Thyroid gland (tissue), 4 donors: ENCODE measurements around the gene SLC9C2. TPM values are rescaled to one million over a fixed set of nuclear protein-coding genes. Genes with fewer than 3 reads are reported as not detected.
A peak's percentile ranks its signal among the peaks of the same experiment; 100 is the strongest.
"Not testable (repeated sequence)": the region's sequence is repeated elsewhere in the genome, so short reads cannot be mapped to it uniquely, and the experiment has no call there.

Source experiments
- DNase-seq, 2 donors: peaks; one replicate each; pipeline ENCODE4 v3.0.0-alpha.2; 2019
- H3K27ac ChIP-seq, 3 donors: fragments of 200-600 bp; sonication (generic); 1 replicate in 2 of 3; 2 replicates in 1 of 3; pipeline ENCODE4 v1.5.1; 2016 to 2019; ENCODE audit warnings: mild to moderate bottlenecking in 1 of 3, moderate library complexity in 1 of 3
- H3K27me3 ChIP-seq: fragments of 200-600 bp; sonication (generic); one replicate; pipeline ENCODE4 v1.5.1; 2019
- H3K36me3 ChIP-seq, 2 donors: fragments of 200-600 bp; sonication (generic); one replicate each; pipeline ENCODE4 v1.5.1; 2016 to 2019
- H3K4me1 ChIP-seq, 2 donors: fragments of 200-600 bp; sonication (generic); one replicate each; pipeline ENCODE4 v1.5.1; 2017 to 2019
- H3K4me3 ChIP-seq, 3 donors: fragments of 200-600 bp; sonication (generic); replicated peaks in 1 of 3; 1 replicate in 2 of 3; 2 replicates in 1 of 3; pipeline ENCODE4 v1.5.1; 2016; ENCODE audit warnings: mild to moderate bottlenecking in 1 of 3
- H3K9me3 ChIP-seq: fragments of 200-600 bp; sonication (generic); one replicate; pipeline ENCODE4 v1.5.1; 2017
- POLR2A ChIP-seq, 2 donors: fragments of 450-650 bp; IDR thresholded peaks; one replicate each; pipeline ENCODE4 v1.6.1; 2017; ENCODE audit warnings: antibody characterized with exemption in 2 of 2, mild to moderate bottlenecking in 2 of 2, moderate library complexity in 1 of 2
- WGBS, 2 donors: methylation state at CpG; one replicate each; pipeline ENCODE4 v1.1.5; 2017; 5-methylcytosine and 5-hydroxymethylcytosine counted together
- intact Hi-C: fragments of 100-400 bp; cut with DNase I; formaldehyde crosslinking; loops from one replicate; pipeline ENCODE4 v1.15.1; 2023
- total RNA-seq, 4 donors: library from RNA; depleted of rRNA; stranded (reverse); fragments of >200 nt; gene quantifications; one replicate each; pipeline ENCODE4 v1.2.3, GENCODE V29; 2016
- TF ChIP-seq, protein P1 (sequence below), 6 experiments: fragments of 200-600 bp in 3 of 6; fragments of 450-650 bp in 3 of 6; sonication (generic) in 3 of 6; IDR thresholded peaks; one replicate each; pipeline ENCODE4 v1.5.1; 2016 to 2019; ENCODE audit warnings: antibody characterized with exemption in 6 of 6, mild to moderate bottlenecking in 2 of 6, inconsistent platforms in 1 of 6, moderate library complexity in 1 of 6

Gene SLC9C2
- total RNA-seq, 4 donors from 2014 or later: not detected

DNA sequence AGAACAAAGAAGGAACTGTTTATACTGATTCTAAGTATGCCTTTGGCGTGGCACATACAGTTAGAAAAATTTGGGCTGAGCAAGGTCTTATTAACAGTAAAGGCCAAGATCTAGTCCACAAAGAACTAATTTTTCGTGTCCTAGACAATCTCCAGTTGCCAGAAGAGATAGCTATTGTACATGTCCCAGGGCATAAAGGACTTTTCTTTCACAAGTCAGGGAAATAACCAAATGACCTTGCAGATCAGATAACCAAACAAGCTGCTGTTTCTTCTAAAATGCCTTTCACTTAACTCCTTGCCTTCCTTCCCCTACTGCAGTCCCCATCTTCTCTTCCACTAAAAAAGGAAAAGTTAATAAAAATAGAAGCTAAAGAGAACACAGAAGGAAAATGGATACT is 36.2 kb upstream of the SLC9C2 start:
- WGBS, 2 donors: 62 to 69% methylated on average over 2 of the region's 2 CpGs

DNA sequence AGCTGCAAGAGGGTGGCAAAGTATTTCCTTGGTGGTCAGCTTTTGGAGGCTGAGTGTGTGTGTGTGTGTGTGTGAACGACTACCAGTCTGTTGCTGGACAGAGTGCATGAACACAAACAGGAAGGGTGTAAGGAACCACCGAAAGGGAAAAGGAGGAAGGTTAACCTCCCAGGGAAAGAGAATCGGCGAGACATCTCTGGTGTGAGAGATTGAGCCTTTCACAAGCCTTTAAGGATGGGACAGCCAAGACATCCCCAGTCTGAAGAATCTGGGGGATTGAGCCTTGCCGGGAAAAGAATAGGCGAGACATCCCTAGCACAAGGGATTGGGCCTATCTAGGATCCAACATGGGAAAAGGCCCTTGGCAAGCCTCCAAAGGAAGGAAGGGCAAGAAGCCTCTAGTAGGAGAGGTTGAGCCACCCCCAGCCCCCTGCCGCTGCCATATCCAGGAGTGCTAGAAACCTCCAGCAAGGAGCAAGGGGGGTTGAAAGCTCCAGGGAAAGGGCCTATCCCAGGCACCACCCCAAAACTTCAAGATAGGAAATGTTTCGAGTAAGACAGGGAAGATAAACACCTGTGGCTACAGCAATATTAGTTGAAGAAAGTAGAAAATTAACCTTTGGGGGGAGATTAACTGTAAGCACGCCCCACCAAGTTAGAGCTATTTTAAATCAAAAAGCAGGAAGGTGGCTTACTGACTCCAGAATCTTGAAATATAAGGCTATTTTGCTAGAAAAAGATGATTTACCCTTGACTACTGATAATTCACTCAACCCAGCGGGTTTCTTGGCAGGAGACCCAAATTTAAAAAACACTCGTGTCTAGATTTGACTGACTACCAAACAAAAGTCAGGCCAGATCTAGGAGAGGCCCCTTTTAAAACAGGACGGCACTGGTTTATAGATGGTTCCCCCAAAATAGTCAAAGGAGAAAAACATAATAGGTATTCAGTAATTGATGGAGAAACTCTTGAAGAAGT is 35.5 kb upstream of the SLC9C2 start:
- TF ChIP-seq, protein P1, sequence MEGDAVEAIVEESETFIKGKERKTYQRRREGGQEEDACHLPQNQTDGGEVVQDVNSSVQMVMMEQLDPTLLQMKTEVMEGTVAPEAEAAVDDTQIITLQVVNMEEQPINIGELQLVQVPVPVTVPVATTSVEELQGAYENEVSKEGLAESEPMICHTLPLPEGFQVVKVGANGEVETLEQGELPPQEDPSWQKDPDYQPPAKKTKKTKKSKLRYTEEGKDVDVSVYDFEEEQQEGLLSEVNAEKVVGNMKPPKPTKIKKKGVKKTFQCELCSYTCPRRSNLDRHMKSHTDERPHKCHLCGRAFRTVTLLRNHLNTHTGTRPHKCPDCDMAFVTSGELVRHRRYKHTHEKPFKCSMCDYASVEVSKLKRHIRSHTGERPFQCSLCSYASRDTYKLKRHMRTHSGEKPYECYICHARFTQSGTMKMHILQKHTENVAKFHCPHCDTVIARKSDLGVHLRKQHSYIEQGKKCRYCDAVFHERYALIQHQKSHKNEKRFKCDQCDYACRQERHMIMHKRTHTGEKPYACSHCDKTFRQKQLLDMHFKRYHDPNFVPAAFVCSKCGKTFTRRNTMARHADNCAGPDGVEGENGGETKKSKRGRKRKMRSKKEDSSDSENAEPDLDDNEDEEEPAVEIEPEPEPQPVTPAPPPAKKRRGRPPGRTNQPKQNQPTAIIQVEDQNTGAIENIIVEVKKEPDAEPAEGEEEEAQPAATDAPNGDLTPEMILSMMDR (IDR thresholded peaks at IDR 0.05): no peak
- no peak for TF ChIP-seq POLR2A (IDR thresholded peaks at IDR 0.05)
- no peaks in the 10 kb centered on the region for H3K9me3 ChIP-seq
- WGBS, 2 donors: 82% methylated on average over 12 of the region's 12 CpGs
- H3K27ac ChIP-seq: no peak overlapping the region
- intact Hi-C loops: no loop called here
- H3K27me3 ChIP-seq: no peaks in the 10 kb centered on the region
- no peaks in the 10 kb centered on the region for H3K36me3 ChIP-seq
- DNase-seq: no peak
- no peak overlapping the region for H3K4me3 ChIP-seq
- H3K4me1 ChIP-seq: no peaks in the 10 kb centered on the region

More for the DNA sequence above, 36.2 kb upstream of the SLC9C2 start:
- Histone ChIP-seq H3K4me1 (no peaks in the 10 kb centered on the region), H3K36me3 (no peaks in the 10 kb centered on the region), H3K4me3 (no peak overlapping the region), H3K27me3 (no peaks in the 10 kb centered on the region), H3K9me3 (no peaks in the 10 kb centered on the region), H3K27ac (no peak overlapping the region)
- TF ChIP-seq, protein P1 (IDR thresholded peaks at IDR 0.05): no peak
- no peak for TF ChIP-seq POLR2A (IDR thresholded peaks at IDR 0.05)
- DNase-seq: no peak
- intact Hi-C loops: no loop called here

DNA sequence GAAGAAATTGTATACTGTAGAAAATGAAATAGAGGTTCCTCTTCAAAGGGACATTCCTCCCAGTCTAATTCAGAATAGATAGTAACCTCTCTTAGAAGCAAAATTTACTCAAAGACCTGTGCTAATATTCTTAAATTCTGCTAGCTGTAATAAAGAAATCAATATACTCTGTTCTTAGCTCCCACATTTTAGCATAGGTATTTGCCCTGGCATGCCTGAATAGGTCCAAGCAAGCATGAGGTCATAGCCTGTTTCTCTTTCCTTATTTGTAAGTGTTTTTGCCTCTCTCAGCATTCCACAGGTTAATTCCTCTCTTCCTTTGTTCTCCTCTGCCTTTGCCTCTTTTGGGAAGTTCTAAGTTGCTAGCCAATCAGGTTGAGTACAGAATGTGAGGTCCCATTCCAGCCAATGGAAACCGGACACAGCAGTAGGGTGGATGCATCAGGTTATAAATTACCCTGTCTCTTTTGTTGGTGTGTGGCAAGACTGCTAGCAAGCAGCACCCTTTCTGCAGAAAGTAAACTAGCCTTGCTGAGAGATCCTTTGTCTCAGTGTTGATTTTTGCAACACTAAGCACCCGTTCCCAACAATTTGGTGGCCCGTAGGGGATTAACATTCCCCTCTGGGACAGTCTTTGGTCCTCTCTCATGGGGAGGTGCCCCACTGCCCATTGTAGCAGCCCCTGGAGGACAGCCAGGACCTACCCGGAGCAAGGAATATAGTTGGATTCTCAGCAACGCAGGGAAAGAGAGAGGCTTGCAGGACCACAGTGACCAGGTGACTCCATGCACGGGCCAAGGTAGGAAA is 34.6 kb upstream of the SLC9C2 start:
- H3K4me1 ChIP-seq, H3K27ac ChIP-seq, H3K27me3 ChIP-seq, H3K9me3 ChIP-seq, intact Hi-C loops, H3K4me3 ChIP-seq, DNase-seq, H3K36me3 ChIP-seq: not testable (repeated sequence)
- WGBS, 2 donors: 91 to 94% methylated on average over 6 of the region's 6 CpGs

DNA sequence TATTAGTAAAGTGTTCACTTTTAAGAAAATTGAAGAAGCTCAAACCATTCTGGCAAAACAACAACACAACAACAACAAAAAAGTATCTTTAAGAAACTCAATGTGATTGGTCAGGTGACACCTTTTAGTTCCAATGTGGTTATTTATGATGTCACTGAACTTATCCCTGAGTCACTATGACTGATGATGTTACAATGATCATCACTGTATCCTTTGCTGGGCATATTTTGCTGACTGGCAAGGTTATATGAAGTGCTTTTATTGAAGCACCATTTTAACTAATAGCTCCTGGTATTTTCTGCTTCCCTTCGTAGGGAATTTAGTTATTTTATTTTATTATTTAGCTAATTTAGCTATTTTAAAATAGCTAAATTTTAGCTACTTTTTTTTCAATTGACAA is 32.2 kb upstream of the SLC9C2 start, which contains the start of gene TEX50:
TEX50 (plus strand) TSS at position 223 of the 400 bp plus-strand sequence. CDS start 184 bp downstream, outside the sequence.
- no peak for DNase-seq
- Histone ChIP-seq H3K27ac (no peak within 1 kb of the TSS), H3K36me3 (no peaks in the 10 kb centered on the region), H3K4me3 (no peak within 1 kb of the TSS), H3K27me3 (no peaks in the 10 kb centered on the region), H3K4me1 (no peaks in the 10 kb centered on the region), H3K9me3 (no peaks in the 10 kb centered on the region)
- WGBS, 2 donors: 88 to 90% methylated on average over 1 of the region's 1 CpG
- intact Hi-C loops: no loop called here
- TF ChIP-seq, protein P1 (IDR thresholded peaks at IDR 0.05): no peak
- TF ChIP-seq POLR2A (IDR thresholded peaks at IDR 0.05): no peak

DNA sequence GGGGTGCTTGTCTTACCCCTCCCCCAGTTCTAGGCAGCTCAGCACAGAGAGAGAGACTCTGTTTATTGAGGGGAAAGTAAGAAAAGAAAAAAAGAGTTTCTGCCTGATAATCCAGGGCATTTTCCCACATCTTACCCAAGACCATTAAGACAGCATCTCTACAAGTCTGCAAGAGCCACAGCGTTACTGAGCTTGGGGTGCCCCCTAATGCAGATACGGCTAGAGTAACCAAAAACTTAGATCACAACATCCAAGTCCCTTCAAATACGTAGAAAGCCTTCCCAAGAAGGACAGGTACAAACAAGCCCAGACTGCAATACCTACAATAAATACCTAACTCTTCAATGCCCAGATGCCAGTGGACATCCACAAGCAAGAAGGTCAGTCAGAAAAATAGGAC is 26.0 kb upstream of the SLC9C2 start:
- Histone ChIP-seq H3K27me3 (no peaks in the 10 kb centered on the region), H3K27ac (no peak overlapping the region), H3K4me3 (no peak overlapping the region), H3K36me3 (no peaks in the 10 kb centered on the region), H3K4me1 (no peaks in the 10 kb centered on the region), H3K9me3 (no peaks in the 10 kb centered on the region)
- intact Hi-C loops: no loop called here
- TF ChIP-seq, protein P1 (IDR thresholded peaks at IDR 0.05): peak in 1 of 6 experiments; percentile 13
- TF ChIP-seq POLR2A (IDR thresholded peaks at IDR 0.05): no peak
- peak in 1 of 2 donors; percentile 6 for DNase-seq
- 77 to 82% methylated on average over 3 of the region's 3 CpGs for WGBS, 2 donors
